Suprapubic skin (tissue), 4 donors: ENCODE data around the gene TRIM8.

ENCODE experiments used
- EP300 ChIP-seq: sonication (generic); formaldehyde crosslinking; IDR thresholded peaks from one replicate; pipeline ENCODE4 v1.6.1; 2017; ENCODE audit warnings: antibody characterized with exemption
- POLR2A ChIP-seq, 2 donors: fragments of 450-650 bp; IDR thresholded peaks; one replicate each; pipeline ENCODE4 v1.6.1; 2017; ENCODE audit warnings: antibody characterized with exemption in 2 of 2, mild to moderate bottlenecking in 2 of 2, moderate library complexity in 2 of 2
- POLR2AphosphoS5 ChIP-seq, 3 donors: sonication (generic); formaldehyde crosslinking; IDR thresholded peaks; one replicate each; pipeline ENCODE4 v1.6.1; 2017; ENCODE audit warnings: antibody characterized with exemption in 3 of 3
- TF ChIP-seq, protein P1 (sequence below), 2 donors: fragments of 200-600 bp in 1 of 2; fragments of 450-650 bp in 1 of 2; sonication (generic) in 1 of 2; IDR thresholded peaks; one replicate each; pipeline ENCODE4 v1.5.1; 2016 to 2019; ENCODE audit warnings: antibody characterized with exemption in 2 of 2, mild to moderate bottlenecking in 1 of 2, moderate library complexity in 1 of 2

GRCh38 chr10:102598243-102598642 lies 46.0 kb upstream of the TRIM8 start:
- TF ChIP-seq POLR2A (IDR thresholded peaks at IDR 0.05) (no peak), EP300 (no peak), POLR2AphosphoS5 (IDR thresholded peaks at IDR 0.05) (no peak)
- TF ChIP-seq, protein P1, sequence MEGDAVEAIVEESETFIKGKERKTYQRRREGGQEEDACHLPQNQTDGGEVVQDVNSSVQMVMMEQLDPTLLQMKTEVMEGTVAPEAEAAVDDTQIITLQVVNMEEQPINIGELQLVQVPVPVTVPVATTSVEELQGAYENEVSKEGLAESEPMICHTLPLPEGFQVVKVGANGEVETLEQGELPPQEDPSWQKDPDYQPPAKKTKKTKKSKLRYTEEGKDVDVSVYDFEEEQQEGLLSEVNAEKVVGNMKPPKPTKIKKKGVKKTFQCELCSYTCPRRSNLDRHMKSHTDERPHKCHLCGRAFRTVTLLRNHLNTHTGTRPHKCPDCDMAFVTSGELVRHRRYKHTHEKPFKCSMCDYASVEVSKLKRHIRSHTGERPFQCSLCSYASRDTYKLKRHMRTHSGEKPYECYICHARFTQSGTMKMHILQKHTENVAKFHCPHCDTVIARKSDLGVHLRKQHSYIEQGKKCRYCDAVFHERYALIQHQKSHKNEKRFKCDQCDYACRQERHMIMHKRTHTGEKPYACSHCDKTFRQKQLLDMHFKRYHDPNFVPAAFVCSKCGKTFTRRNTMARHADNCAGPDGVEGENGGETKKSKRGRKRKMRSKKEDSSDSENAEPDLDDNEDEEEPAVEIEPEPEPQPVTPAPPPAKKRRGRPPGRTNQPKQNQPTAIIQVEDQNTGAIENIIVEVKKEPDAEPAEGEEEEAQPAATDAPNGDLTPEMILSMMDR (IDR thresholded peaks at IDR 0.05) = no peak
